HG03457 (cell line): ENCODE measurements around the gene AKT2.
A peak's percentile ranks its signal among the peaks of the same experiment; 100 is the strongest.

Experiments
- ATAC-seq: cut with Tn5 transposase; IDR thresholded peaks from one replicate; pipeline ENCODE4 v1.9.1; 2021; ENCODE audit warnings: moderate number of reproducible peaks; ENCODE audit not compliant: unreplicated experiment

The AKT2 gene

DNA sequence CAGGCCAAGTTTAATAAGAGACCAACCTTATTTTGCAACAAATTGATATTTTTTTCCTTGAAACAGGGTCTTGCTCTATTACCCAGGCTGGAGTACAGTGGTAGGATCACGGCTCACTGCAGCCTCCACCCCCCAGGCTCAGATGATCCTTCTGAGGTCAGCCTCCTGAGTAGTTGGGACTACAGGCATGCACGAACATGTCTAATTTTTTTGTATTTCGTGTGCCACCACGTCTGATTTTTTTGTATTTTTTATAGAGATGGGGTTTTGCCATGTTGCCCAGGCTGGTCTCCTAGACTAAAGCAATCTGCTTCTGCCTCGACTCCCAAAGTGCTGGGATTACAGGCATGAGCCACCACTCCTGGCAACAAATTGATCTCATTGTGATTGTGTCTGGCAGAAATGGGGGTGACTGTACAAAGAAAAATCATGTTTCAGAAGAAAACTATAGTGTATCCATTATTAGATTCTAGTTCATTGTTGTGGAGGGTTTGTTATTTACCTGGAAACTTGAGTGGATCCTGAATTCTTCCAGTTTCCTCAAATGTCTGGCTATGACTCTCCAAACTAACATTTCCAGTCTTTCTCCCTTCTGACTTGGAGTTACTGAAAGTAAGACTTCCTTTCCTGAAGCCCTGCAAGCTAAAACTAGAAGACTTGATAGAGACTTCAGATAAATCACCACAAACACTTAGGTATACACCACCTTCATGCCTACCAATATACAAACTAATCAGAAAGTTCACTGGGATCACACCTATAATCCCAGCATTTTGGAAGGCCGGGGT is 17.3 kb upstream of the AKT2 start:
- ATAC-seq, result no peak

DNA sequence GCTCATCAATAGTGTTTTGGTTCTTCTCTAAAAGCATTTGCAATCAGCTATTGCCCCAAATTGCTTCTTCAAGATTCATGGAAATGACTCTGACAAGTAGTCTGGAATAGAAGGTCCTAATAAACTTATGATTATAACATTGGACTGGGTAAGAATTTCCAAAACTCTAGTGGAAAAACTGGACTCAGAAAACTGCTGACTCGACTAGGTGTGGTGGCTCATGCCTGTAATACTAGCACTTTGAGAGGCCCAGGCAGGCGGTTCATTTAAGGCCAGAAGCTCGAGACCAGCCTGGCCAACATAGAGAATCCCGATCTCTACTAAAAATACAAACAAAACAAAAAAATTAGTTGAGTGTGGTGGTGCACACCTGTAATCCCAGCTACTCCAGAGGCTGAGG is 15.5 kb upstream of the AKT2 start:
- ATAC-seq, result no peak

DNA sequence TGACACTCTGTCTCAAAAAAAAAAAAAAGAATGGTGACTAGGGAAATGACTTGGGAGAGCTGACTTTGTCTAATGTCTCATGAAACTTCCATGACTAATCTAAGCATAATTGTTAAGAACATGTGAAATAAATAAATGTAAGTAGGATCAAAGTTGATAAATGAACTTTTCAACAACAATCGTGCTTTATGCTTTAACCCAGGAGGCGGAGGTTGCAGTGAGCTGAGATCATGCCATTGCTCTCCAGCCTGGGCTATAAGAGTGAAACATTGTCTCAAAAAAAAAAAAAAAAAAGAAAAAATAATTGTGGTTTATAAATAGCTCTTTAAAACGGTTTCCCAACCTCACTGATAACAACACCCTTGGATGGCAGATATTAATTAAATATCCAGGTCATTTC is 12.9 kb upstream of the AKT2 start:
- ATAC-seq, result no peak

DNA sequence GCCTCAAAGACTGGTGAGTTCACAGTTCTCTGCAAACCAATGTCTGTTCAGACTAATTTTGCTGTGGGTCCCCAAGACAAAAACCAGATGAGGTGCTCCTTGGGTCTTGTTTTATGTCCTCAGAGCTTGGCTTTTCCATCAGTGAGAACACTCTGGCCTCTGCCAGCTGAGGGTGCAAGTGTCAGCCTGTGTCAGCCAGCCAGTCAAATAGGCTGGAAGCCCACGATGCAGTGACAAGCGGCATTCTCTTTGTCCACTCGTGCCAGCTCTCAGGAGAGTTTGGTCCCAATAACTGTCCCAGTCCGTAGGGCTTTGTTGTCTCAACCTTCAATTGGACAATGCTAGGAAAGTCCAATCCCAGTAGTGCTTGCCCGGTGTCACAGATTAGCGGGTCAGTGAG is 9.4 kb upstream of the AKT2 start:
- no peak for ATAC-seq

DNA sequence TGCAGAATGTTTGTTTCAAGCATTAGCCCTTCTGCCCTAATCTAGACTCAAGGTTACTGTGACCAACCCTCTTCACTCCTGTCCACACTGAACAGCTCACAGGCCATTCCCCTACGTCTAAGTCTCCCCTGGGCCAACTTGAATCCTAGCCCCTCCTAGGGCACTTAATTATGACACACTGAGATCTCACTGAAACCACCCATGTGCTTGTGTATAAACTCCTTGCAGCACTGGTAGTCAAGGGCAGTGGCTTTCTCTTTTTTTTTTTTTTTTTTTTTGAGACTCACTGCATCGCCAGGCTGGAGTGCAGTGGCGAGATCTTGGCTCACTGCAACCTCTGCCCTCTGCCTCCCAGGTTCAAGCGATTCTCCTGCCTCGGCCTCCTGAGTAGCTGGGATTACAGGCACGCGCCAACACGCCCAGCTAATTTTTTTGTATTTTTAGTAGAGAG is 1.9 kb upstream of the AKT2 start:
- no peak for ATAC-seq

DNA sequence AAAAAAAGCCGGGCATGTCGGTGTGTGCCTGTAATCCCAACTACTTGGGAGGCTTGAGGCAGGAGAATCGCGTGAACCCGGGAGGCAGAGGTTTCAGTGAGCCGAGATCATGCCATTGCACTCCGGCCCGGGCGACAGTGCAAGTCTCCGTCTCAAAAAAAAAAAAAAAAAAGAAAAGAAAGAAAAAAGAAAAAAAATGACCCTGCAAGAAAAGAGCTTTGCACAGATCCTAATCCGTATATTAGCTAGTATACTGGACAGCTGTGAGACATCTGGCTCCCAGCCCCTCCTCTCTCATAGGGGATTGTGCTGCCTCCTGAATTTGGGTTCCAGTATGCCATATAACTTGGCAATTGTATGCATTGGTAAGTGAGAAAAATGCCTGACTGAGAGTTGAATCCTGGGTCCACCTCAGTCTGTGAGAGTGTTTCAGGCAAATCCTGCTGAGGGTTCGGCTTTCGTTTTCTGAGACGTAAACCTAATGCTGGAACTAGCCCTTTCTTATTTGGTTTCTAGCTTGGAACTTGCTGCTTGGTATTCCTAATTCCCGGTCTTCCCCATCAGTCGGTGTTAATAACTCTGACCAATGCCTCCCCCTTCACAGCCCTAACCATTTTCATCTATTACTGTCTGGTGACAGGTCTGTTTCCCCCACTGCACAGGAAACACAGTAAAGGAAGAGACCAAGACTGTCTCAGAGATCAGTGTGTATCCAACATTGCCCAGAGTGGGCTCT is 1.3 kb upstream of the AKT2 start:
- no peak for ATAC-seq

DNA sequence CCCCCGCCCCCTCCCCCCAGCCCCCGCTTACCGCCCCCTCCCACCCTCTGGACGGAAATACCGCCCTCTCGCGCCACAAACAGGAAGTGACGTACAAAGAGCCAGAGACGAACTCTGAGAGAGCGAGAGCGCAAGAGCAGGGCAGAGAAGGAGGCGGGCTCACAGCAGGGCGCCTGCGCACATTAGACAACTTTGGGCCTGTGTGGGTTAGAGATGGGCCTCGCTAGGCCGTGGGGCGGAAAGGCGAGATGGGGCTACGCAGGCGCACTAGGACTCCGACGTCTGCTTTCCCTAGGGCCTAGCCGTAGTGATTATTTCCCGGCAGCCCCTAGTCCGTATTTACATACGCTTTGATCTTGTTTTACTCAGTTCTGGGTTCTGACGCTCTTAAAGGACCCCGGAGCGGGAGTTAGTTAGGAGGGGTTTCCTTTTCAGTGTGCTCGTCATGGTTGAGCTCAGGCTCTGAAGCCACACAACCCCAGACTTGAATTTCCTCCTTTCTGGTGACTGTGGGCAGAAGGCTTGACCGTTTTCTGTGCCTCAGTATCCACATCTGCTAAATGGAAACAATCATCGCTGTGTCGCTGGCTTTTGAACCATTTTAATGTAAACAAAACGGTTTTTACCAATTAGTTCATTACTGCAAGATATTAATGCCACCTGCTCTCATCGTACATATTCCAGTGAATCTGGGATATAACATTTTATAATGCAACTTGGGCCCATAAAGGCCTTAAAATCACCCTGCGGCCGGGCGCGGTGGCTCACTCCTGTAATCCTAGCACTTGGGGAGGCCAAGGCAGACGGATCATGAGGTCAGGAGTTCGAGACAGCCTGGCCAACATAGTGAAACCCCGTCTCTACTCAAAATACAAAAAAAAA is 449 bp upstream of the AKT2 start:
- peak; percentile 72 for ATAC-seq

DNA sequence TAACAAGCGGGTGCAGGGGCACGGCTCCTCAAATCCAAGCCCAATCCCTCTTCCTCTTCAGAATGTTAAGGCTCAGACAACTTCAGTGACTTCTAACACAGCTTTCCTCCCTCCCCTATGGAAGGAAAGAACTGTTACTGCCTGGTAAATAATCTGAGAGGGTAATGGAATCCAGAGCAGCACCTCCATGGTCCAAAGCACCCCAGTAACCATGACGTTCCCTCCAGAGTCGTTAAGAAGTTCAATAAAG is 969 bp downstream of the AKT2 start:
- no peak for ATAC-seq

DNA sequence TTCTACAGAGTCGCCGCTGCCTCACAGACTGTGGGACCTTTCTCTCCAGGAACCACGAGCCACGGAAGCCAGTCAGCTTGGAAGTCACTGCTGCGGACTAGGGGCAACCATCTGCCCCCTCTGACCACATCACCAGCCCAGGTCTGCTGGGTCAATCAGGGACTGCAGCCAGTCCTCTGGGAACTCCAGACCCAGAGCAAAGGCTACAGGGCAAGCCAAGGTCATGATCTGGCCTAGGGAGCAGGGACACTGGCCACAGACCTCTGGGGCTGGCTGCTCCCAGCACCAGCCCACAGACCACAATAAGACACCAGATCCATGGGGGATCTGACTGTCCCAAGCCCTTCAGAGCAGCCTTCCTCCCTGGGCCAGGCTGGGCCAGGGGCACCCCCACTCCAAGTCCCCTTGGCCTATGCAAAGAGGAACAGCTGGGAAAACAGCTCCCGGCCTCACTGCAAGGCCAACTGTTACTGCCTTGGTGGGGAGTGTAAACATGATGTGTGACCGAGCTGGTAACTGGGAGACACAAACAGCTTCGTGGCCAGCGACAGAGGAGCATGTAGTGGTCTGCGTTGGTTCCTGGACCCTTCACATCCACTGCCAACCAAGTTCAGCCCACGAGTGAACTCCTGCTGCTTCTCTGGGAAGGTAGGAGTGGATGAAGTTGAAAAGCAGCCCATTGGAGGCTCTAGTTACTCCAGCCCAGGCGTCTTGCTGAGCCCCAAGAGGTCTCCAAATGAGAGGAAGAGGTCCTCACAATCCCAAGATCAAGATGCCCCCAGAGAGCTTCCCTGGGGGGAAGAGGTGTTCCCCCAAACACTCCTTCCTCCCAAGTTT is 1.5 kb downstream of the AKT2 start:
- ATAC-seq, result no peak

DNA sequence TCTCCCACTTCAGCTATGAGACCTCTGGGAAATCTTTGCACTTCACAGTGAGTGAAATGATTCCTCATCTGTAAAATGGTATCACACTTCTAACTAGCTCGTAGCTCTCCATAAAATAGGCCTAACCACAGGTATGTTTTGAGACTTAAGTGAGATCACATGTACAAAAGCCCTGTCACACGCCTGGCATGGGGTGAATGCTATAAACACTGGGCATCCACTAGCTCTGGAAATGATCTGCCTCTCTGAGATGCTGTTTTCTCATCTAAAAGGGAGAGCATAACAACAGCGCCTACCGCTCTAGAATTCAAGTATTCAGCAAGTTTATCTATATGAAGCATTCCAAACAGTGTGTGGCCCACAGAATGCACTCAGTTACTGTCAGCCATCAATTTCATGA is 2.2 kb downstream of the AKT2 start:
- ATAC-seq, result no peak

DNA sequence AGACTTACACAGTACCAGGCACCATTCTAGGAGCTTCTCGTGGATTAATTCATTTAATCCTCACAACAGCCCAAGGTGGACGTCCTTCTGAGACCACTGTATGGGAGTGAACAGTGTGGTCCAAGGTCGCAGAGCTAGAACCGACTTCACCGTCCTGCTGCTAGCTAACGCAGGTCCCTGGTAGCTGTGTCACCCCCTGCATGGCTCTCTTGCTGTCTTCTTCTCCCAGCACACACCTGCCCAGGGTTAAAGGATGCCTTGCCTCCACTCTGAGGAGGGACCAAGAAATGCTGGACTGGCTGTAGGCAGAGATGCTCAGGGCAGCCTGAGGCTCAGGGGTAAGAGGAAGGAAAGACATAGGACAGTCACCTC is 3.0 kb downstream of the AKT2 start:
- ATAC-seq, result no peak

DNA sequence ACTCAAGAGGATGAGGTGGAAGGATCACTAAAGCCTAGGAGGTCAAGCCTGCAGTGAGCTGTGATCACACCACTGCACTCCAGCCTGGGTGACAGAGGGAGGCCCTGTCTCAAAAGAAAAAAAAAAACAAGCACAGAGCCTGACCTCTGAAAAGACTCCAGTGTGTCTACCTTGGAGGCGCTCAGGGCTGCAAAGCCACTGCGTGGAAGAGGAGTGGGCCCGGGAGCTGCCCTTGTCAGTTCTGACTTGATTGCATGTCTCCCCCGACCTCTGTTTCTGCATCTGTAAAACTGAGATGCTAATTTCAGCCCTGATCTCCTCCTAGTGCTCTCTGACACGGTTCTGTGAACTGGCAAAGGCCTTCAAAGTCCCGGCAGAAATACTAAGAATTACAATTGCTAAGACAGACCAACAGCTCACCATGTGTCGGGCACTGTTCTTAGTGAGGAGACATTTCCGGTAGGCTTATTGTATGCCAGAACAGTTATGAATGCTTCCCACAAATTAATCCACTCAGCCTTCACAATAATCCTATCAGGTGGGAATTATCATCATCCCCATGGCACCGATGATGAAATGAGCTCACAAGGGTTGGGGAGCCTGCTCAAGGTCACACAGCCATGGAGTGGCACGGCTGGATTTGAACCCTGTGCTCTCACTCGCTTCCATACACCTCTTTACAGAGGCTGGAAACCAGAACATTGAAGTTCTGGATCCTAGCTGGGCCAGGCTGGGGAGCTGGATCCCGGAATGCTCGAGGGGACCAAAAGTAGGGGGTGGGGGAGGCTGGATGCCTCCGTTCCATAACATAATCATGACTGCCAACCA is 3.5 kb downstream of the AKT2 start:
- no peak for ATAC-seq

DNA sequence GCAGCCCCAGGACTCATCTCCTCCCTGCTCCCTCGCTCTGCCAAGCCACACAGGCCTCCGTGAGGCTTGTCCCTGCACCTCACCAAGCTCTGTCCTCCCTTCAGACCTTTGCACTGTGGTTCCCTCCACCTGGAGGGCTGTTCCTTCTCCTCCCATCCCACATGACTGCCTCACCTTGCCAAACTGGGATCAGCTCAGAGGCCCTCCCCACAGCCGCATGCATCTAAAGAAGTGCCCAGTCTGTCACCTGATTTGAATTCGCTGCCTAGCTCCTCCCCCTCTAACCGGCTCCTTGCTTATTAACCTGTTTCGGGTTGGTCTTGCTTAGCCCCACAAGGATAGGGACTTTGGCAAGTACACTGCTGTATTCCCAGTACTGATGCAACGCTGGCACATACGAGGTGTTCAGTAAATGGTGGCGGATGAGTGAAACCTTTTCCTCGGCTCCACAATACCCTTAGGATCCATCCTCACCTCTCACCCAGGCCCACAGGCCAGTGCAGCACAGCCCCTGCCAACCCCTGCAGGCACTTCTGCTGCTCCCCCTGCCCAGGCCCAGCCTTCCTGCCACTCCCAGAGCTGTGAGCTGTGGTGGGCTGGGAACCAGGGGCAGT is 4.4 kb downstream of the AKT2 start:
- no peak for ATAC-seq

DNA sequence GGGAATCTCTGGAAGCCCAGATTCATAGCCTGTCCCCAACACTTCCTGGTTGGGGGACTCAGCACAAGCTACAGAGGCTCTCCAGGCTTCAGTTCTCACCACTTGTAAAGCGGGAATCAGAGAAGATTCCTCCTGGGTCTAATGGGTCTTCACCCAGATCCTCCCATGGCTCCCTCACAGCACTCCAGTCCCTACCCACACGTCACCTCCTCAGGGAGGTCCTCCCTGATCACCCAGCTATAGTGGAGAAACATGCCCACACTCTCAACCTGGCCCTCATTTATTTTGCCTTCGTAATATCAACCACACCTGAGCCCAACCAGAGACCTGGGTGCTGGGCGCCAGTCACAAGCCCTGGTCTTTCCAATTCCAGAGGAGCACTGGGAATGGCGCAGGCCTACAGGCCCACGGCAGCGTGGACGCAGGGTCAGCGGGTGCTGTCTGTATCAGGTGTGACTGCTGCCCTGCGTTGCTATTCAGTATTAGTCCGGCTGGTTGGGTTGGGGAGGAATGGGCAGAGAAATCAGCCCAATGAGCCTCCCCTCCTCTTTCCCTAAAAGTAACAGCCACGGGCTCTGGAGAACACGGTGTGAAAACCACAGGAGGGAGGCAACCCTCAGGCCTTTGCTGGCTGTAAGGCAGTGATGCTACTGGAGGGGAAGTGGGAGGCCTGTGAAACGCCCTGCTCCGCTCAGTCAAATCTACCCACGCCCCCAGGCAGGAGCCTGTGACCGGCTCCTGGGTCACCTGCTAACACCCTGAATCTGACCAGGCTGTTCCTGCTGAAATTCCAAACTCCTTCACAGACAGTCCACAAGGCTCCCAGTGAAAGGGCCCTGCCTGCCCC is 5.2 kb downstream of the AKT2 start:
- ATAC-seq, result no peak

DNA sequence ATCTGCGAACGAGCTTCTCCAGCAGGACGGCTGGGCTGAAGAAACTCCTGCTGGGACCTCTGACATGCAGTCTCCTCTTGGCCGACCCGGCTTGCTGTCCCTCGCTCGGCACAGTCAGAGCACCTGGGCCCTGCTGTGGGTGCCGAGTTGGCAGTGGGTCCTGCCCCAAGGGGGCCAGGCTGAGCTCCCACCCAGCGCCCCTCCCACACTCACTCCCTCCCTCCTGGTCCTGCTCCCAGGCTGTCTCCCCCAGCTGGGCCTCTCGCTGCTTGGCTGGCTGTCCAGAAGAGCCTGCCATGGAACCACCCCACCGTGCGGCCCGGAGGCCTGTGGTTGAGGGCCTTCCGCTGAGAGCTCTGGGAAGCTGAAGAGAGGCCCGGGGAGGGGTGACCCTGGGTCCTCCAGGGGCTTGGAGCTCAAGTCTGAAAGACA is 6.0 kb downstream of the AKT2 start:
- no peak for ATAC-seq

DNA sequence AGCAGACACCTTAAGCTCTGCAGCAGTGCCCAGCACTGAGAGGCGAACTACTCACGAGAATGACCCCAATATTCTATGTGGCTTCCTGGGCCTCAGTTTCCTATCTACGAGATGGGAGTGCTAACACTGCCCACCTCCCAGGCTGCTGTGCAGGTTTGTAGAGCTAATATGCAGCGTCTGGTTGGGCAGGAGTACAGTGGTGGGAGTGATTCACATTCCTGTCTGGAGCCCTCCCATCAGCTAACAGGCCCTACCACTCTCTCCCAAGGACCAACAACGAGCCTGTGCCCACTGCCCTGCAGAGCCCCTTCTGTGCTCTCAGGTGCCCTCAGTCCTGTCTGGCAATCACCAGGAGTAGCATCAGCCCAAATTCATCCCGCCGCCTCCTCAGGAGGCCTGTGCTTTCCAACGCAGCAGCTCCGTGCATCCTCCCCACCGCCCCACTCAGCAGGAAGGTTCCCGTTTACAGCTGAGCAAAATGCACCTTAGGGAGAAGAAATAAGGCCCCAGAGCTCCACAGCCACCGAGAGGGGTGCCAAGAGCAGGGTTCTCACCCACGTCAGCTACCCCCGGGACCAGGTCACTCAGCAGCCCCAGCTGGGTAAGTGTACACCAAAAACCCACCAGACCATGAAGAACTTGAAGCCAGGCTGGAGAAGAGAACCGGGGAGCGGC is 6.6 kb downstream of the AKT2 start:
- ATAC-seq, result no peak

DNA sequence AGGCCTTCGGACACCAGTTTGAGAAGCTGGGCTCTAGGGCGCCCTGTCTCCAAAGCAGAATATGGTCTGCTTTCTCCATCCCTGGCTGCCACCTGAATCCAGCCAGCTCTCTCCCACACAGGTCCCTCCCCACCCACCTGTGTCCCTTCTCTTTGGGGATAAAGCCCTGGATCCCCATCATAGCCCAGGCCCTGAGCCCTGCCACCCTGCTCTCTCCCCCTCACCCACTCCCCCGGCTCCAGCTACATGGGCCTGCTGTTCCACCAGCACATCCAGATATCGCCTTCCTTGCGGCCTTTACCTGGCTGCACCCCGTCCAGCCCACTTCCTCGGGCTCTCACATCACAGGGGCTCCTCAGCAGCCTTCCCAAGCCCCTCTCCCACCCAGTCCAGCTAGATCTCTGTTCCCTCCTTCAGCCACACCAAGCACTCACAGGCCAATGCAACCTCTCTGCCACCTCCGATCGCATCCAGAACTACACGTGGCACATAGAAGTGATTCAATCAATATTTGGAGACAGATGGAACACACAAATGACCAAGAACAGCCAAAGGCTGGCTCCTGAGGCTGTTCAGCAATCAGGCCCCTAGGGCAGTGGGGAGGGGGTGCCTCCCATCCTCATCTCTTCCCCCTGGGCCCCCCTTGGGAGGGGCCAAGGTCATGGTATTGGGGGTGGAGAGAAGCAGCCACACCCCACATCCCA is 7.6 kb downstream of the AKT2 start:
- no peak for ATAC-seq
